CD14-positive monocyte (primary cell): ENCODE measurements around the gene C10orf143. TPM values are rescaled to one million over a fixed set of nuclear protein-coding genes. Genes with fewer than 3 reads are reported as not detected.

ENCODE experiments used
- DNase-seq, 3 donors: peaks; one replicate each; pipeline ENCODE4 v3.0.0-alpha.2; 2011 to 2022
- H2AFZ ChIP-seq: 2 replicates; pipeline ENCODE4 v1.6.0; 2012; ENCODE audit warnings: mild to moderate bottlenecking, low read depth, low read length, inconsistent platforms; ENCODE audit not compliant: insufficient read depth, poor library complexity, severe bottlenecking
- H3K27ac ChIP-seq, 2 donors: 1 replicate in 1 of 2; 2 replicates in 1 of 2; pipeline ENCODE4 v1.5.1; 2012 to 2013; ENCODE audit warnings: low read length in 2 of 2, control low read depth in 1 of 2, inconsistent platforms in 1 of 2, low read depth in 1 of 2, mild to moderate bottlenecking in 1 of 2
- H3K27me3 ChIP-seq, 2 donors: one replicate each; pipeline versions ENCODE4 v1.6.0 to v1.6.1; 2011 to 2013; ENCODE audit warnings: low read length in 2 of 2; ENCODE audit not compliant: control insufficient read depth in 2 of 2, insufficient read depth in 2 of 2
- H3K36me3 ChIP-seq, 2 donors: replicated peaks in 1 of 2; 1 replicate in 1 of 2; 2 replicates in 1 of 2; pipeline versions ENCODE4 v1.5.1 to v1.6.1; 2012 to 2013; ENCODE audit warnings: low read length in 2 of 2, control low read depth in 1 of 2, inconsistent platforms in 1 of 2, mild to moderate bottlenecking in 1 of 2; ENCODE audit not compliant: insufficient read depth in 2 of 2, control insufficient read depth in 1 of 2
- H3K4me1 ChIP-seq, 2 donors: 1 replicate in 1 of 2; 2 replicates in 1 of 2; pipeline versions ENCODE4 v1.5.1 to v1.6.1; 2012 to 2013; ENCODE audit warnings: low read length in 2 of 2, control low read depth in 1 of 2, inconsistent platforms in 1 of 2, mild to moderate bottlenecking in 1 of 2, moderate library complexity in 1 of 2; ENCODE audit not compliant: insufficient read depth in 2 of 2, control insufficient read depth in 1 of 2
- H3K4me2 ChIP-seq: replicated peaks from 2 replicates; pipeline ENCODE3; 2012; ENCODE audit warnings: low read length, moderate library complexity, mild to moderate bottlenecking; ENCODE audit not compliant: poor library complexity, severe bottlenecking; ENCODE audit errors: extremely low read depth
- H3K4me3 ChIP-seq, 3 experiments: fragments of 200-600 bp in 1 of 3; sonication (generic) in 1 of 3; replicated peaks in 1 of 3; 1 replicate in 2 of 3; 2 replicates in 1 of 3; pipeline ENCODE4 v1.5.1; 2011 to 2013; ENCODE audit warnings: low read length in 3 of 3, mild to moderate bottlenecking in 3 of 3, control low read depth in 2 of 3, low read depth in 2 of 3, inconsistent platforms in 1 of 3, moderate library complexity in 1 of 3
- H3K79me2 ChIP-seq: 2 replicates; pipeline ENCODE4 v1.6.0; 2012; ENCODE audit warnings: mild to moderate bottlenecking, control low read depth, inconsistent platforms, low read length, moderate library complexity; ENCODE audit not compliant: insufficient read depth
- H3K9ac ChIP-seq: 2 replicates; pipeline ENCODE4 v1.6.0; 2017; ENCODE audit warnings: low read length, mild to moderate bottlenecking; ENCODE audit not compliant: insufficient read depth, poor library complexity, severe bottlenecking
- H3K9me3 ChIP-seq, 2 donors: replicated peaks in 1 of 2; 1 replicate in 1 of 2; 2 replicates in 1 of 2; pipeline versions ENCODE4 v1.5.1 to v1.6.1; 2012 to 2013; ENCODE audit warnings: low read length in 2 of 2, control low read depth in 1 of 2; ENCODE audit not compliant: control insufficient read depth in 1 of 2, insufficient read depth in 1 of 2
- H4K20me1 ChIP-seq: 2 replicates; pipeline ENCODE4 v1.6.0; 2012; ENCODE audit warnings: mild to moderate bottlenecking, low read length, control low read depth, moderate library complexity; ENCODE audit not compliant: insufficient read depth
- H3K27ac Mint-ChIP-seq, 7 donors: one replicate each; pipeline ENCODE4 v1.8.0; 2020; ENCODE audit warnings: mild to moderate bottlenecking in 7 of 7, mixed read lengths in 7 of 7, moderate library complexity in 6 of 7, inconsistent platforms in 2 of 7
- H3K27me3 Mint-ChIP-seq, 3 donors: one replicate each; pipeline ENCODE4 v1.8.0; 2021 to 2022; ENCODE audit warnings: low read depth in 3 of 3, mild to moderate bottlenecking in 3 of 3, mixed read lengths in 3 of 3, moderate library complexity in 3 of 3, inconsistent platforms in 1 of 3
- H3K36me3 Mint-ChIP-seq, 2 donors: one replicate each; pipeline ENCODE4 v1.8.0; 2020; ENCODE audit warnings: mixed read lengths in 2 of 2, inconsistent platforms in 1 of 2, mild to moderate bottlenecking in 1 of 2
- H3K4me1 Mint-ChIP-seq: one replicate; pipeline ENCODE4 v1.8.0; 2020; ENCODE audit warnings: mild to moderate bottlenecking, mixed read lengths
- H3K4me3 Mint-ChIP-seq, 2 donors: one replicate each; pipeline ENCODE4 v1.8.0; 2020; ENCODE audit warnings: mild to moderate bottlenecking in 2 of 2, mixed read lengths in 2 of 2, moderate library complexity in 1 of 2
- H3K9me3 Mint-ChIP-seq, 7 donors: one replicate each; pipeline ENCODE4 v1.8.0; 2020 to 2022; ENCODE audit warnings: mixed read lengths in 7 of 7, mild to moderate bottlenecking in 6 of 7, moderate library complexity in 6 of 7, inconsistent platforms in 2 of 7
- CTCF ChIP-seq: fragments of 200-600 bp; IDR thresholded peaks from one replicate; pipeline ENCODE4 v1.8.0; 2022; ENCODE audit warnings: antibody characterized with exemption, mild to moderate bottlenecking
- WGBS: methylation state at CpG from one replicate; pipeline ENCODE4 v1.1.5; 2013; ENCODE audit warnings: missing lambda C conversion rate; ENCODE audit not compliant: insufficient coverage; 5-methylcytosine and 5-hydroxymethylcytosine counted together
- intact Hi-C, 2 donors: fragments of 100-400 bp; cut with micrococcal nuclease; formaldehyde crosslinking; loops; one replicate each; pipeline versions ENCODE4 v1.15.0 to v1.15.1; 2023
- polyA plus RNA-seq, 3 donors: library from polyadenylated mRNA; depleted of rRNA in 1 of 3; unstranded in 2 of 3; stranded (reverse) in 1 of 3; fragments of 300-500 nt in 2 of 3; fragments of >200 nt in 1 of 3; fragmentation: Illumina TruSeq in 2 of 3; gene quantifications; 1 replicate in 2 of 3; 2 replicates in 1 of 3; pipeline ENCODE4 v1.2.3, GENCODE V29; 2012 to 2021

The C10orf143 gene
- polyA plus RNA-seq, 3 donors: 3.6 to 11.6 (median 8.0) TPM

DNA sequence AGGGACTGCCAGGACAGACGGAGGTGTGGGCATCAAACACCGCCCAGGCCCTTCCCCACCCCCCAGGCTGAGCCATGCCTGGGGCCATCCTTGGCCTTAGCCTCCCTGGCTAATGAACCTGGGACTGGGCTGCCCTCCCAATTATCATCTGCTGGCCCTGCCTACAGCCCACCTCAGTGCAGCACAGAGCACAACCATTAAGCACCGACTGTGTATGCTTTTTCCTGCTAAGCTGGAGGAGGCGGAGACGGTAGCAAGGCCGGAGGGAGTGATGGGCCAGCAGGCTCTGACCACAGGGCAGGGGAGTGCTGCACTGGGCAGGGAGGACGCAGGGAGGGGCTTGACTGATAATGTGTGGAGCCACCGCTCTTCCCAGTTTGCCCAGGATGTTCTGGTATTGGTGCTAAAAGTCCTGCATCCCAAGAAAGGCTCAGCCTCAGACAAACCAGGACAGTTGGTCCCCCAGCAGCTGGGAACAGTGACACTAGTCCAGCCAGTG is 72.0 kb downstream of the C10orf143 start:
- no peaks in the 10 kb centered on the region for H3K36me3 ChIP-seq
- H3K9ac ChIP-seq: no peak overlapping the region
- 88% methylated on average over 8 of the region's 8 CpGs for WGBS
- H3K4me1 ChIP-seq: no peaks in the 10 kb centered on the region
- H3K27ac ChIP-seq: no peak overlapping the region
- H3K4me3 ChIP-seq: no peak overlapping the region
- H3K9me3 ChIP-seq: no peaks in the 10 kb centered on the region
- DNase-seq: no peak
- no peak overlapping the region for H3K4me2 ChIP-seq
- no peak overlapping the region for H2AFZ ChIP-seq
- Mint-ChIP-seq H3K4me3 (no peak overlapping the region), H3K36me3 (no peaks in the 10 kb centered on the region), H3K4me1 (no peaks in the 10 kb centered on the region), H3K9me3 (peaks cover 0 to 3% (median 0%) of the 10 kb centered on the region in 7 donors), H3K27me3 (peaks cover 2 to 11% (median 7%) of the 10 kb centered on the region in 3 donors), H3K27ac (peak overlapping the region in 1 of 7 donors; percentile 5)
- no peaks in the 10 kb centered on the region for H3K27me3 ChIP-seq
- TF ChIP-seq CTCF: no peak
- no peaks in the 10 kb centered on the region for H4K20me1 ChIP-seq
- no peaks in the 10 kb centered on the region for H3K79me2 ChIP-seq
- intact Hi-C loops: no loop called here

DNA sequence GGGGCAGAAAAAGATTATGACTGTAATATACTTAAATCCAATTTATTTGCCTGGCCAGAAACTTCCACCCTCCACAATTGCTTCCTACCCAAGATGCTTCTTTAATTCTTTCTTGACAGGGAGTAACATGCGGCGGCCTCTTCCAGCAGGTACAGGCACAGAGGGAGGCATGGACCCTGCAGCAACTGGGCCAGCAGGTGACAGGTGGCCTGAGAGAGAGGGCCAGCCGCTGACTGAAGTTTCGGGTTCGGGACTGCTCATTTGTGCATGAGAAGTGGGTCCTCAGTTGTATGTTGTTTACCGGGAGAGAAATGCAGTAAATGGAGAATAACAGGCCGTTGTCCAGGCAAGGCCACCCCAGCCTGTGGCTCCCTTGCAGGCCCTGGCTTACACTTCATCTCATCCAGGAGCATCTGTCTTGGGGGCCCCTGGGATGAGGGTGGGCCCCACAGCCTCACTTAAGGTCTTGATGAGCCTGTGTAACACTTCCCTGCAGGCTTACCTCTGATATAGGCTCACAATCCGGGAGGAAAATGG is 72.5 kb downstream of the C10orf143 start:
- H3K79me2 ChIP-seq: no peaks in the 10 kb centered on the region
- Mint-ChIP-seq H3K4me3 (no peak overlapping the region), H3K9me3 (peaks cover 0 to 2% (median 0%) of the 10 kb centered on the region in 7 donors), H3K4me1 (no peaks in the 10 kb centered on the region), H3K27ac (peak overlapping the region in 1 of 7 donors; percentile 5), H3K36me3 (no peaks in the 10 kb centered on the region), H3K27me3 (peaks cover 2 to 10% (median 4%) of the 10 kb centered on the region in 3 donors)
- H3K36me3 ChIP-seq: no peaks in the 10 kb centered on the region
- 96% methylated on average over 4 of the region's 8 CpGs for WGBS
- H4K20me1 ChIP-seq: no peaks in the 10 kb centered on the region
- DNase-seq: no peak
- no peaks in the 10 kb centered on the region for H3K4me1 ChIP-seq
- no peak overlapping the region for H3K4me2 ChIP-seq
- H3K9me3 ChIP-seq: no peaks in the 10 kb centered on the region
- no peaks in the 10 kb centered on the region for H3K27me3 ChIP-seq
- H3K9ac ChIP-seq: no peak overlapping the region
- H3K27ac ChIP-seq: no peak overlapping the region
- no peak for TF ChIP-seq CTCF
- no peak overlapping the region for H3K4me3 ChIP-seq
- intact Hi-C loops: no loop called here
- no peak overlapping the region for H2AFZ ChIP-seq
